Glomerular visceral epithelial cell (primary cell): ENCODE data around the gene TCIRG1.
"Not testable (repeated sequence)": the region's sequence is repeated elsewhere in the genome, so short reads cannot be mapped to it uniquely, and the experiment has no call there.

Experiments used
- DNase-seq: peaks from one replicate; pipeline ENCODE4 v3.0.0-alpha.2; 2016; ENCODE audit errors: extremely low spot score

The TCIRG1 gene

DNA sequence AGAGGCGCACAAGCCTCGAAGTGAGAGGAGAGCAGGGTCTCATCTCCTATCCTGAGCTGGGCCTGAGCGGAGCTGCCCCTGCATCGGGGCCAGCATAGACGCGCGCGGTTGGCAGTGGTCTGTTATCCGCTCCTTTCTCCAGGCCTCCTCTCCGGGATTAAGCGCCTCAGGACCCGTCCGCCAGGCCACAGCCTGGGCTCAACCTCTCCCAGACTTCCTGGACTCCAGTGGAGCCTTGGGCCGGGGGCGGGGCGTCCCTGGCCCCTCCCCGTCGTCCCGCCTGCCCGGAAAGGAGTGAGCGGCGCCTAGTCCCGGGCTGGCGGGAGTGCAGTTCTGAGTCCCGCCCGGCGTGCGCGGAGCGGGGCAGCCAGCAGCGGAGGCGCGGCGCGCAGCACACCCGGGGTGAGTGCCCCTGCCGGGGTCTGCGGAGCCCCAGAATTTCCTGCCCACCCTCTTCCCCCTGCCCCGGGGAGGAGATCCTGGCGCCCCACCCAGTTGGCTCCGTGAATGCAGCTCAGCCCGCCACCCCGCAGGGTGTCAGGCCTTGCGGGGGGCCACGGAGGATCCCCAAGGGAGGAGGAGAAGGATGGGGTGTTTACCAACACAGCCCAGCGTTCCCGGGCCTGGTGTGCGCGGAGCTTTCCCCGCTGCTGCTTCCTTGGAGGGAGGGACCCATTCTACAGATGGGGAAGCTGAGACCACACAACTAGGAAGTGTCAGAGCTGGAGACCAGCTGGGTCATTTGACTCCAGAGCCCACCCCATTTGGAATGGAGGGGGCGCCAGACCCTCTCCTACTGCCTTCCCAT lies at the start of gene TCIRG1:
TCIRG1 (plus strand) TSS at position 308 of the 808 bp plus-strand sequence. CDS start 2,247 bp downstream, outside the sequence.
- DNase-seq: peak; percentile 80

GRCh38 chr11:67990546-67991346 lies 48.1 kb upstream of the TCIRG1 start:
- DNase-seq: not testable (repeated sequence)

DNA sequence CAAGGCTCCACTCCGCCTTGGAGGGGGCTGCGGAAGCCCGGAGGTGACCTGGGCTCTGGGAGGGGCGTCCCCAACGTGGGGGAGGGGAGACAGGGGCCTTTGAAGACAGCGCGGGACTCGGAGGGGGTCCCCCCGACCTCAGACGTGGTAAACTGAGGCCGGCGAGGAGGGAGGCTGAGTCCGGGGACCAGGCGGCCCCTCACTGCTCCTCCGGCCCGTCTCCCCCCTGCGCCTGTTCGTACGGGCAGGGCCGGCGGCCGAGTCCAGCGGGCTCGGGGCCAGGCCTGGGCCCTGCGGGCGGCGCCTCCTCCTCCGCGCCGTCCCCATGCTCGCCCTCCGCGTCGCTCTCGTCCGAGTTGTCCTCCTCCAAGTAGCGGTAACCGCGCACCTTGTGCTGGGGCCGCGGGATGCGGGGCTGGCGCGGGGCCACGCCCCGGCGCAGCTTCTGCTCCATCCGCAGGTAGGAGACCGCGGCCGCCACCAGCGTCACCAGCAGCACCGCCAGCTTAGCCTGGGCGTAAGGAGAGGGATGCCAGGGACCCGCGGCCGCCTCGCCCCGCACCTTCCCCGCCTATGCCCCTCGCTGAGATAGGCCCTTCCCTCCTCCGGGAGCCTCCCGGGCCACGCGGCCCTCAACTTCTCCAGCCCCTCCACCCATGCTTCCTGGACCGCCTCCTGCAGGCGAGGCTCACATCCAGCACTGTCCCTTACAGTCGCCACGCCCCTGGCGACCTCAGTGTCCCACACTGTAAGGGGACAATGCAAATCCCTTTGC lies 47.3 kb upstream of the TCIRG1 start:
- DNase-seq: not testable (repeated sequence)

DNA sequence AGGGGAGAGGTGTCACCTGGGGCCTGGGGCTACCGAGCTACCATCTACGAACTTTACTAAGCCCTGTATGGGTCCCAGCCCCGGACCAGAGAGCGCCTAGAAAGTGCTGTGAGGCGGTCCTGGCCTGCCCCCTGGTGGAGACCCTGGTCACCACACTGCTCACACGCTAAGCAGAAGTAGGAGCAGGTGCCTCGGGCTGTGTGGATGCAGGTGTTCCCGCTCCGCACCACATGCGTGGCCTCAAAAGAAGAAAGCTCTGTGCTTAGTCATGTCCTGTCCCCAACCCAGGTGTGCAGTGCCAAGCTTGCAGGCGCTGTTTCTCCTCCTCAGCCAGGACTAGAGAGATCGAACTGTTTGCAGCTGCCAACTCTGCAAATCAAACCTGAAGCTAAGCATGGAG lies 45.0 kb upstream of the TCIRG1 start:
- DNase-seq: not testable (repeated sequence)

DNA sequence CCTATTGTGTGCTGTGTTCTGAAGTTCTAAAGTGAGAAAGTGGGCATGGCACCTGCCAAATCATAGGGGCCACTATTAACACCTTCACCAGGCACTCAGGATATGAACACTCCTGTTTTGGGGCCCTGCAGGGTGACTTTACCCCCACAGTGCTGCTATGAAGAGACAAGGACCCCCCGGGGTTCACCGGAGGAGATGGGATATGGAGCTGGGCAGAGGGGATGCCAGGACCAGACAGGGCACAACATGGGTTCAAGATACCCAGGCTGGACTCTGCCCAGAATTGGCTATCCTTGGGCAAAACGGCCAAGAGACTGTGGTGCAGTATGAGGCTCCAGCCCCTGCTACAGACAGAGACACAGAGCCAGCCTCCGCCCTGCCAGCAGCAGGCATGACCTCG lies 44.4 kb upstream of the TCIRG1 start:
- not testable (repeated sequence) for DNase-seq

- DNase-seq: not testable (repeated sequence)
Observed at GRCh38 chr11:67995129-67995528, 43.7 kb upstream of the TCIRG1 start.

DNA sequence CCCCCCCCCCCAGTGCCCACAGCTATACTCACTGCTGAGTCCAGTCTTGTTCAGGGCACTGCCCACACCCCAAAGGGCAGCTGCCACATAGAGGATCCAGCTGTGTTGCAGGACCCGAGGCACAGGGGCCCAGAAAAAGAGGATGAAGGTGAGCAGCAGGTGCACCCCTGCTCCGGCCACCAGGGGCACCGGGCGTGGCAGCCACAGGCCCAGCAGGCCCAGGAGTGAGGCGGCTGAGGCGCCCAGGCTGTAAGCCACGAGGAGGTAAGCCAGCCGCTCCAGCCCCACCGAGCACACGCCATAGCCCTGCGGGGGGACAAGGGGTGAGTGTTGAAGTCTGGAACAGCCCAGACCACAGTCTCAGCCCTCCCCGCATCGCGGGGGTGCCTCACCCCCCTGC lies 43.2 kb upstream of the TCIRG1 start:
- not testable (repeated sequence) for DNase-seq

DNA sequence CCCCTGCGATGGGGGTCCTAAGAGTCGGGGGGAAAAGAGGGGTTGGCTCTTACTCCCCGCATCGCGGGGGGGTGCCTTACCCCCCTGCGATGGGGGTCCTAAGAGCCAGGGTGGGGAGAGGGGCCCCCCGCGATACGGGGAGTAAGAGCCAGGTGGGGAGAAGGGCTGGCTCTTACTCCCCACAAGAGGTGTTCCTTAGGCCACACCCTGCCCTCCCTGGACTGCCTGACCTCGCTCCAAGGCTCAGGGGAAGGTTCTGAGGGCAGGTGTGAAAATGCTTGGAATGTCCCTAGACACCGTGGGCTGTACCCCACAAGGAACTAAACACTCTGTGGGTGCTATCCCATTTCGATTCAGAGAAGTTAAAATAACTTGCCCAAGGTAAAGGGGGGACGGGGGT lies 42.8 kb upstream of the TCIRG1 start:
- DNase-seq: no peak

DNA sequence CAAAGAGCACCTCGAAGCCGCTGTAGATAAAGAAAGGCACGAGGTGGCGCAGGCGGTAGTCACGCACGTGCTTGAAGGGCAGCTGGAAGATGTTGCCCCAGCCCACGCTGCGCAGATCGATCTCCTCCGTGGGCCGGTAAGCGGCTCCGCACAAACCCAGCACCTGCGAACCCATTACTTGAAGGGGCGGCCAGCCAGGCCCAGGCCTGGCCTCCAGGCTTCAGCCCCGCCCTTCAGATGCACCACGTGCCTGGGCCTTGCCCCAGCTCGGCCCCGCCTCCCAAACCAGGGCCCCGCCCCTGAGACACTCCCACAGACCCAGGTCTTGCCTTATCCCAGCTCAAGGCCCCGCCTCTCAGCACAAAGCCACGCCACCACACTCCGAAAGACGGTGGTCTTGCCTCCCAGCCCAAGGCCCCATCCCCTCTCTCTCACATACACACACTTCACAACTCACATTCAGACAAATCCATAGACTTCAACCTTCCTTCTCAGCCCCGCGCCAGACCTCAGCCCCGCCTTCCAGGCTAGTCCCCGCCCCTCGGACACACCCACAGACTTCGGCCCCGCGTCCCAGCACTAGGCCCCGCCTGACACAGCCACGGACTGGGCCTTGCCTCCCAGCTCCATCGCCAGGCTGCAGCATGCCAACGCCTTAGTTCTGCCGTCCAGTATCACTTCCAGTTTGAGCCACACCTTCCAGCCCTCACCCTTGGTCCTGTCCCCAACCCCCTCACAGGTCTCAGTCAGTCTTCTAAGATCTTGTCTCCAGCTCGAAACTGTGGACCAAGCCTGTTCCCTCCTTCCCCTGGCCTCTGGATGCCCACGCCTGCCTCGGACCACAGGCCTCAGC lies 42.0 kb upstream of the TCIRG1 start:
- DNase-seq: no peak

DNA sequence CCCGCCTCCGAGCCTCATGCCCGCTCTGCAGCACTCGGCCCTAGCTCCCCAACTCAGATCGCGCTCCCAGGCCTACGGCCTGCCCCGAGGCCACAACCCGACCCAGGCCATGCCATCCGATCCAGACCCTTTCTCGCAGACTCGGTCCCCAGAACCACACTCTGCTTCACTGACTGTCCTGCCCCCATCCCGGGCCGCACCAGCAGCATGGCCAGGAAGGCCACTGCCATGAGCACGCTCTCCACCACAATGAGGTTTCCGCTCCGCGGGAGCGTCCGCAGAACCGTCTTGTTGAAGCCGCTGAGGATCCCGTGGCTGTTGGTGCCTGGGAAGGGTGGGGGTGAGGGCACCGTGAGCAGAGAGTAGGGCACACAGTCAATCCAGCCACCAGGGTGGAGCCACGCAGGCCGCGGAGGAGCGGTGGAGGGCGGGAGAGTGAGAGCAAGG lies 41.3 kb upstream of the TCIRG1 start:
- DNase-seq: no peak

DNA sequence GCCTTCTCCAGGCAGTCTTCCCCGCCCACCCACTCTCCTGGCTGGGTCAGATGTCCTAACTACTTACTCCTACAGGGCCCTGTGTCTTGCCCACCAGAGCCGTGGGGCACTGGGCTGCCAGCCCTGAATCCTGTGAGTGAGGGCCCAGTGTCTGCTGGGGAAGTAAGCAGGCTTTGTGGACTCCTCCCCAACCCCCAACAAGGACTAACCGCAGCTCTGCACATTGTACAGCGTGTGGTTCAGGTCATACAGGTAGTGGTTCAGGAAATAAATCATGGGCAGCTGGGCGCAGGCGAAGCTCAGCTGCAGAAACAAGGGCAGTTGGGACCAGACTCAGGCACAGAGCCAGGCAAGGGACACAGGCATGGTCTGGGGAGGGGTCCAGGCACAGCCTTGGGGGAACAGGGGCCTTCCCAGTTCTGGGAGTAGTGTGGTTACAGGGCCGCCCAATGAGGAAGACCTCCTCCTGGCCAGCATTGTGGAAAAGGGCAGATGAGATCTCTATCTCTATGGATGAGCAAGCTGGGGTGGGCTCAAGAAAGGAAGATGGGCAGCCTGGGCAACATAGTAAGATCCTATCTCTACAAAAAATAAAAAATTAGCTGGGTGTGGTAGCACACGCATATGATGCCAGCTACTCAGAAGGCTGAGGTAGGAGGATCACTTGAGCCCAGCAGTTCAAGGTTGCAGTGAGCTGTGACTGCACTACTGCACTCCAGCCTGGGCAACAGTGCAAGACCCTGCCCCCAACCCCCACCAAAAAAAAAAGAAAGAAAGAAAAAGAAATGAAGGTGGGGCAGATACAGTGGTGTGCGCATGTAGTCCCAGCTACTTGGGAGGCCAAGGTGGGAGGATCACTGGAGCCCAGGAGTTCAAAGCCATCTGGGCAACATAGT lies 40.4 kb upstream of the TCIRG1 start:
- DNase-seq: no peak

DNA sequence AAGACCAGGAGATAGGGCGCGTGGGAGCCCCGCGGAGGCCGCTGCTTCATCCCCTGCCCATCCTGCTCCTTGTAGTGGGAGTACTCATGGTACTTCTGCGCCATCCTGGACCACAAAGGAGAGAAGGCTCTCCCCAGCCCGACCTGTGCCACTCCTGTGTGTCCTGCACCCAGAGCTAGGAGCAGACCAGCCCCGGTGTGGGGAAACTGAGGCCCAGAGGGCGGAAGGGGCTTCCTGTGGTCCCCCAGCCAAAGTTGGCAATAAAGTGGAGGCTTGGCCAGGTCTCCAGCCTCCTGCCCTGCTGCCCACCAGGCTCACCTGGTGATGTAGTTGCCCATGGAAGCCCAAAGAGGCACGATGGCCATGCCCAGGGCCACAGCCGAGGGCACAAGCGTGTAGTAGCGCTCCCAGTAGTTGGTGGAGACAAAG lies 39.6 kb upstream of the TCIRG1 start:
- DNase-seq: no peak

DNA sequence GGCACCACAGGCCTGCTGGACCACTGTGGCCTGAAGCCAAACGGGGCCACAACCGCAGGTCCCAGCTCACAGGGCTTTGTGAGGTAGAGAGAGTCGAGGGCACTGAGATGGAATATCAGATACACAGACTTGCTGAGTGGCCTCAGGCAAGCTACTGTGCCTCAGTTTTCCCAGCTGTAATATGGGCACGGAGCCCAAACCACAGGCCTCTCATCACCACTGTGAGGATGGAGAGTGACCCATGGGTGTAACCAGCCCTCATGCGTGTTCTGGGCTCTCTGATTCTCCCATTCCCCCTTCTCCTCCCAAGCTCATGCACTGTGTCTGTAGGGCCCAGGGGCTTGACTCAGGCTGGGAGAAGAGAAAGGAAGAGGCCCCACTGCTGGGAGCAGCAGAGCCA lies 39.1 kb upstream of the TCIRG1 start:
- no peak for DNase-seq

GRCh38 chr11:68002575-68002937 lies 36.3 kb upstream of the TCIRG1 start:
- DNase-seq: no peak

GRCh38 chr11:68002938-68003845 lies 35.6 kb upstream of the TCIRG1 start:
- DNase-seq: no peak

DNA sequence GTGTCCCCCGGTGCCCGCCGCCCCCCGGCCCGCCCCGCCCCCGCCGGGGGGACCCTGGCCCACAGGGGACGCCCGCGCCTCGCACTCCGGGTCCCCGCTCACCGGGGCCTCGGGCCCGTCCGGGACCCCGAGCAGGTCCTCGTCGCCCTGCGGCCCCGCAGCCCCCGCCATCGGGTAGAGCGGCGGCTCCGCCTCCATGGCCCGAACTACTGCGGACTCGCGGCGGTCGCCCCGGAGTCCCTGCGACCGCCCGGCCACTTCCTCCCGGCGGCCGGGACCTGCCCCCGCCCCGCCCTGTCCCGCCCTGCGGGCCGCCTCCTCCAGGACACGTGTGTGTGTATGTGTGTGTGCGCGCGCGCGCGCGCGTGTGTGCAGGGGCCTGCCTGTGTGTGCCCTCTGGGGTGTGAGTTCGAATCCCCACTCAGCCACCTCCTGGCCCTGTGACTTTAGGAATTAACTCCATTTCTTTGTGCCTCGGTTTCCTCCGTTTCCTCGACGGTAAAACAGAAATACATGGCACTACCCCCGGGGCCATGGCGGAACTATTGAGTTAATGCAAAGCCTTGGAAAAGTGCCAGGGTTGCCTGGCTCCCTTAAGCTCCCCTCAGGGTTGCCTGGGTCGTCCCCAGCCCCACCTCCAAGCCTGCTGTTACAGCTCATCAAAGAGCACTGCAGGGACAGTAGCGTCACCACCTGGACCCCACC lies 34.8 kb upstream of the TCIRG1 start, which contains the start of gene UNC93B1:
UNC93B1 (minus strand) TSS at position 252 of the 705 bp plus-strand sequence; CDS start at position 198, 54 bp downstream.
- DNase-seq: peak; percentile 85

GRCh38 chr11:68004551-68005335 lies 34.1 kb upstream of the TCIRG1 start:
- DNase-seq: no peak
